Activated CD4-positive, alpha-beta T cell treated with anti-CD3 and anti-CD28 coated beads, Interleukin-2, amount 50 U/mL, for 1 hour (primary cell): ENCODE results near the gene UBN1.
"Not testable (repeated sequence)": the region's sequence is repeated elsewhere in the genome, so short reads cannot be mapped to it uniquely, and the experiment has no call there.

Source experiments
- DNase-seq: peaks from one replicate; pipeline ENCODE4 v3.0.0-alpha.2; 2020

Gene UBN1

DNA sequence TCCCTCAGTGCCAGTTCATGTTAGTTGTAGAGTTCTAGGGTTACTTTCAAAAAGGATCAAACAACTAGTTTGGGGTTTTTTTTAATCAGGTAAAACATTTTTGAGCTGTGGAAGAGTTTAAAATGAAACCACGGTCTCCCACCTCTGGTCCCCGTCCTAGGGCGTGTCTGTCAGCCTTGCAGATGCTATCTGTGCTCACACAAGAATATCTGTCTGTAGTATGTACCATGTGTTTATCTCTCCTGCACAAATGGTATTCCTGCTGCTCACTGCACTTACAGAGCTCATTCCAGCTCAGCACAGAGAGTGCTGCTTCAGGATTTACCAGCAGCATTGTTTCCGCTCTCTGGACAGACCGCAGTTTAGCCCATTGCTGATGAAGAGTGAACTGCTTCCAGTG lies 38.9 kb downstream of the UBN1 start:
- DNase-seq, result no peak

GRCh38 chr16:4888428-4889135 lies 41.3 kb downstream of the UBN1 start:
- no peak for DNase-seq

GRCh38 chr16:4890026-4890425 lies 42.7 kb downstream of the UBN1 start:
- DNase-seq, result no peak

- no peak for DNase-seq
Measured at GRCh38 chr16:4890686-4891085, 43.4 kb downstream of the UBN1 start.

DNA sequence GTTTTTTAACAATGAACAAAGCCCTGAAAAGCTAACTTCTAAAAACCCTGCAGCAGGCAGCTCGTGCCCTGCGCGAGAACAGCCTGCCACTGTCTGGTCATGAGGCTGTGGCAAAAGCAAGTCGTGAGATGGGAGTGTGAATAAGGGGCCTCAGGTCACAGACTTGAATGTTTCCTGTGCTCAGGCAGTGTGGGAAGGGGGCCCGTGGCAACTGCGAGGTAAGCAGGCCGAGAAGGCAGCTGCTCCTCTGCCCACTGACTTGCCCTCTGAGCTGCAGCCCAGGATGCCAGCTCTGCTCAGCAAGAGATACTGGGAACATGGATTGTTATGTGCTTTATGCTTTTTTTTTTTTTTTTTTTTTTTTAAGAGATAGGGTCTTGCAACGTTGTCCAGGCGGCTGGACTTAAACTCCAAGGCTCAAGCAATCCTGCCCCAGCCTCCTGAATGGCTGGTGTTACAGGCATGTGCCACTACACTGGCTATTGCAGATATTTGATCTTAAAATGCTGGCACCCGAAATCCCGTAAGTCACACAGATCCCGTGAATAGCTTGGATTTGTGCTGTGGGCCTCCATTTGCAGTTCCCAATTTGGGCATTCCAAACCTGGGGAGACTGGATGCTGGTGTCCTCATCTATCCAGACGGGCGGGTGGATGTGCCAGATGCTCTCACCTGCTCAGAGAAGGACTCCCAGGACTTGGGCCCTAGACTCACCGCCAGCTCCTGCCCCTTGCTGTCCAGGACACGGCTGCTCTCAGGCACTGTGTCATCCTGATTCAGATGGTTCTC lies 44.0 kb downstream of the UBN1 start:
- DNase-seq, result no peak

DNA sequence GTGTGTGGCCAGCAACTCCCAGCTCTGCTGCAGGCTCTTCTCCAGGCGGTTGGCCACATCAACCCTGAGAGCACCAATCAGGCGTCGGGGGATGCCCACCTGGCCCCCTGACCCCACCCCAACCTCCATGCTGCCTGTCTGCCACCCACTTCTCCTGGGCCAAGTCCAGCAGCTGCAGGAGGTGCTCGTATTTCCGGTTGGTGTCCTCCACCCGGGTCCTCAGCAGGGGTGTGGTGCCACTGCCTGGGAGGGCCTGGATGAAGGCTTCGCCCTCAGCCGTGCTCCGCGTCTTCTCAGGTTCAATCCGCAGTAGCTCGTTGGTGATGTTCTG lies 44.6 kb downstream of the UBN1 start:
- no peak for DNase-seq

- no peak for DNase-seq
Measured at GRCh38 chr16:4892361-4893102, 45.3 kb downstream of the UBN1 start.

- DNase-seq, result no peak
Measured at GRCh38 chr16:4893103-4893862, 46.0 kb downstream of the UBN1 start.

- no peak for DNase-seq
Measured at GRCh38 chr16:4894276-4895150, 47.2 kb downstream of the UBN1 start.

DNA sequence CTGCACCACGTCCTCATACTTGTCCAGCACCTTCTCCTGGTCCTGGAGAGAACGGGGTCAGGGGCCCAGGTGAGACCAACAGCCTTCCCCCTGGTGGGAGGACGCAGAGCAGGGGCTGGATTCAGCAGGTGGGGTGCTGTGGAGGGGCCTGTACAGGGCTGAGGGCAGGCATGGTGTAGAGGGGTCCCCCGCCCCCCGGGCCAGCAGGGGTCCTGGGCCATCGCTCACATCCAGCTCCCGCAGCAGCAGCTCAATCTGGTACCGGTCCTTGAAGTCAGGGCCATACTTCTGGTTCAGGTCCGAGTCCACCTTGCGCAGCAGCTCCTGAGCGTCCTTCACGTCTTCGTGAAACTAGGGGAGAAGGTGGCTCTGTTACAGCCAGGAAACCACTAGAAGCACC lies 48.1 kb downstream of the UBN1 start:
- no peak for DNase-seq

GRCh38 chr16:4896761-4897160 lies 49.5 kb downstream of the UBN1 start:
- not testable (repeated sequence) for DNase-seq

DNA sequence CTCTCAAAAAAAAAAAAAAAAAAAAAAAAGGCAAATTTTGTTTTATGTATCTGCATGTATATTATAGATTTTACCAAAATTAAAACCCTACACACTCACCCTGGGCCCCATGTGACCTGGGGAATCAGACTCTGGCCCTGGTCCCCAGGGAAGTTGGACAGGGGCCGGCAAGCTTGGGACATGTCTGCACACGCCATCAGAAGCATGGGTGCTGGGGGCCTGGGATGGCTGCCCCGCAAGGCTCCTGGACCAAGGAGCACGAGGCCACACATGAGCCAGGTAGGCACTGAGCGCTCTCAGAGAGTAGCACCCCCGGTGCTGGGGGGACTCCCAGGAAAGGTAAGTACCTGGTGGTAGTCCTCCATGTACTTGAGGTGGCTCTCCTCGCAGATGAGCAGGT lies 50.0 kb downstream of the UBN1 start:
- DNase-seq, result no peak

DNA sequence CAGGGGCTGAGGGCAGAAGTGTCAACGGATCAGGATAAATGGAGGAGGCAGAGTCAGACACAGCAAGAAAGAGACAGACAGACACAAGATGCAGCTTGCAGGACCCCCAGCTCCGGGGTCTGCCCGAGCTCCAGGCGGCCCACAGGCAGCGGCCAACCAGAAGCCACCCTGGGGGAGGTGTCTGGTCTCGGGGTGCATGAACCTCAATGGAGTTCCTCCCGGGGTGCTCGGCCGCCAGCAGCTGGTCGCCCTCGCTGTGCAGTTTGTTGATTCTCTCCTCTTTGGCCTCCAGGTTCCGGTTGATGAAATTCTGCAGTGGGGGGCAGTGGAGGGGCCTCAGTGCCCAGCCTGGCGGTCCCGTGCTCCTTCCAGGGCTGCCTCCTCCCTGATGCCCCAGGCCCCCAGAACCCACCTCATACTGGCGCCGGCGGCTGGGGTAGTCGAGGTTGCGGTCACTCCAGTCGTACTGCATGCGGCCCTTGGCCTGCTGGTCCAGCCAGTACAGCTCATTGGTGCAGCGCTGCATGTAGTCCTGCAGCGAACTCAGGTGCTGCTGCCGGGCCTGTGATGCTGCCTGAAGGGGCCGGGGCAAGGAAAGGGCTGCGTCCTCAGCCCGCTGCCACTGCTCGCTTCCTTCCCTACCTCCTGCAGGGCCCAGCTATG lies 51.7 kb downstream of the UBN1 start:
- DNase-seq, result no peak

DNA sequence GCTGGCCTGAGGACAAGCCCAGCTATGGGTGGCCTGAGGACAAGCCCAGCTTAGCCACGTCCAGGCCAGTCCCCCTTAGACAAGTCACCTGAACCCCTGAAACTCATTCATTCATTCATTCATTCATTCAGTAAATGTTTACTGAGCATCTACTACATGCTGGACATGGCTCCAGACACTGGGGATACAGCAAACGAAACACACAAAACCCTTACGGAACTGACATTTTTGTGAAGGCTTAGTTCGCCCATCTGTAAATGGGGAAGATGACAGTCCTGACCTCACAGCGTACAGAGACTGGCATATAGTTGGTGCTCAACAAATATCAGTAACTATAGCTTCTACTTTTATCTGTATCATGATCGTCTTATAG lies 52.2 kb downstream of the UBN1 start:
- no peak for DNase-seq

- DNase-seq, result no peak
Measured at GRCh38 chr16:4900036-4900435, 52.8 kb downstream of the UBN1 start.

GRCh38 chr16:4900750-4901149 lies 53.5 kb downstream of the UBN1 start:
- DNase-seq, result no peak

DNA sequence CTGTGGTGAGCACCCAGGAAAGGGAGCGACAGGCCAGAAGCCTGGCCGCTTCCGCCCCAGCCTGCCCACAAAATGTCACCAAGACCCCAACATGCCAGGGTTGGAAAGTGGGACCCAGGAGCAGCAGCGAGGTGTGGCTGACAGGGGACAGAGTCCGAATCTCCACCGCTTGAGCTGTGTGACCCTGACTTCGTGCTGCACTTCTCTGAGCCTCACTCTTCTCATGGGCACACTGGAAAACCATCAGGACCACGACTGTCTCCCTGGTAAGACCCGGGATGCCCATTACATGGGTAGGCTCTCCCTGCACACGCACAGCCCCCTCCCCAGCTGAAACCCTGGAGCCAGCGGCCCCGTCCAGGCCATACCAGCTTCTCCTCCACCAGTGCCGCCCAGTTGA lies 54.8 kb downstream of the UBN1 start:
- no peak for DNase-seq

GRCh38 chr16:4904108-4904941 lies 57.0 kb downstream of the UBN1 start:
- no peak for DNase-seq

GRCh38 chr16:4904942-4905615 lies 57.8 kb downstream of the UBN1 start:
- no peak for DNase-seq

DNA sequence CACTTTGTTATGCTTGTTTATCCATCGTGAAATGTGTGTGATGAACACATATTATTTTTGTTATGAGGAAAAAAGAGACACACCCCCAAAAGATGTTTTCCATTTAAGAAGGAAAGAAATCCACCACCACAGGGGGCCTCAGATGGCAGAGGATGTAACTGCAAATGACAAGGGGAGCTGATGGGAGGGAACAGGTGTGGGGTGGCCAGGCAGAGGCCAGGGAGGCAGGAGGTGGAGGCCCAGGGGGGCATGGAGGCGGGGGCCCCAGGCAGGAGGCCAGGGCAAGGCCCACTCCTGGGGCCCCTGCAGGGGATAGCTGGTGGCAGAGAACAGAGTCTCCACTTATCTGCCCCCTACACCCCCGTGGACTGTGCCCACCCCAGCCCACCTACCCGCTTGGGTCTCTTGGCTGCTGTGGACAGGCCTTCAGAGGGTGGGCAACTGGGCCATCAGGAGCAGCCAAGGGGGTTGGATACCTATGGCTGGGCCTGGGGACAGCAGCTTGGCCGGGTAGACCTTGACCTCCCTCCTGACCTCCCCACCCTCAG lies 61.6 kb downstream of the UBN1 start:
- no peak for DNase-seq
